OCI-LY3 (cell line): ENCODE data around the gene TRAPPC2L.

Source experiments
- EZH2phosphoT487 ChIP-seq: fragments of 200-600 bp; shearing (Covaris generic); IDR thresholded peaks from 2 replicates; pipeline ENCODE4 v1.6.1; 2018; ENCODE audit warnings: antibody characterized with exemption, mixed run types, low read depth
- TF ChIP-seq, protein P1 (sequence below): fragments of 200-600, 300-600 bp; sonication (generic); IDR thresholded peaks from 2 replicates; pipeline ENCODE4 v1.5.1; 2014; ENCODE audit warnings: antibody characterized with exemption, low read length, low read depth

DNA sequence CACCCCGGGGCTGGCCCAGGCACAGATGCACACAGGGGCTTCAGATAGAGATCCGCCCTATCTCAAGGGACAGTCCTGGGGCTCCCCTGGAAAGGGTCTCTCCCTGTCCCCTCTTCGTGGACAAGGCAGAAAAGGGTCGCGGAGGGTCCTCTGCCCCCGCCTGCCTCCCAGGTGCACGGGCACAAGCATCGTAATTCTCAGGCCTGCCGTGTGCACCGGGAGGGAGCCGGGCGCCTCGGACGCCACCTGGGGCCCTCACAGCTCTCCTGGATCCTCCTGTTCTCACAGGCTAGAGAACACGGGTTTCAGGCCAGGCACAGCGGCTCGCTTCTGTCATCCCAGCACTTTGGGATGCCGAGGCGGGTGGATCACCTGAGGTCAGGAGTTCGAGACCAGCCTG, 21.4 kb downstream of the TRAPPC2L start:
- TF ChIP-seq, protein P1, sequence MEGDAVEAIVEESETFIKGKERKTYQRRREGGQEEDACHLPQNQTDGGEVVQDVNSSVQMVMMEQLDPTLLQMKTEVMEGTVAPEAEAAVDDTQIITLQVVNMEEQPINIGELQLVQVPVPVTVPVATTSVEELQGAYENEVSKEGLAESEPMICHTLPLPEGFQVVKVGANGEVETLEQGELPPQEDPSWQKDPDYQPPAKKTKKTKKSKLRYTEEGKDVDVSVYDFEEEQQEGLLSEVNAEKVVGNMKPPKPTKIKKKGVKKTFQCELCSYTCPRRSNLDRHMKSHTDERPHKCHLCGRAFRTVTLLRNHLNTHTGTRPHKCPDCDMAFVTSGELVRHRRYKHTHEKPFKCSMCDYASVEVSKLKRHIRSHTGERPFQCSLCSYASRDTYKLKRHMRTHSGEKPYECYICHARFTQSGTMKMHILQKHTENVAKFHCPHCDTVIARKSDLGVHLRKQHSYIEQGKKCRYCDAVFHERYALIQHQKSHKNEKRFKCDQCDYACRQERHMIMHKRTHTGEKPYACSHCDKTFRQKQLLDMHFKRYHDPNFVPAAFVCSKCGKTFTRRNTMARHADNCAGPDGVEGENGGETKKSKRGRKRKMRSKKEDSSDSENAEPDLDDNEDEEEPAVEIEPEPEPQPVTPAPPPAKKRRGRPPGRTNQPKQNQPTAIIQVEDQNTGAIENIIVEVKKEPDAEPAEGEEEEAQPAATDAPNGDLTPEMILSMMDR = no peak
- no peak for TF ChIP-seq EZH2phosphoT487
